GM18508 (cell line): ENCODE results near the gene NTHL1.

ENCODE experiments used
- ATAC-seq: cut with Tn5 transposase; IDR thresholded peaks from one replicate; pipeline ENCODE4 v1.9.1; 2021; ENCODE audit warnings: moderate number of reproducible peaks; ENCODE audit not compliant: insufficient read depth, unreplicated experiment

Gene NTHL1

GRCh38 chr16:2070576-2071453 is 23.2 kb upstream of the NTHL1 start:
- ATAC-seq = no peak

GRCh38 chr16:2066139-2066538 is 18.5 kb upstream of the NTHL1 start:
- ATAC-seq = no peak

GRCh38 chr16:2064368-2064945 is 16.8 kb upstream of the NTHL1 start:
- ATAC-seq = no peak

- no peak for ATAC-seq
These were observed 16.2 kb upstream of the NTHL1 start for GRCh38 chr16:2063861-2064260.

GRCh38 chr16:2062801-2063200 is 15.2 kb upstream of the NTHL1 start:
- ATAC-seq = no peak

- no peak for ATAC-seq
These were observed 13.9 kb upstream of the NTHL1 start for GRCh38 chr16:2061526-2061925.

- no peak for ATAC-seq
These were observed 13.4 kb upstream of the NTHL1 start for GRCh38 chr16:2061023-2061422.

- no peak for ATAC-seq
These were observed 12.7 kb upstream of the NTHL1 start for GRCh38 chr16:2060346-2060745.

- ATAC-seq = no peak
These were observed 11.2 kb upstream of the NTHL1 start for GRCh38 chr16:2058872-2059271.

GRCh38 chr16:2058420-2058819 is 10.8 kb upstream of the NTHL1 start:
- no peak for ATAC-seq

- no peak for ATAC-seq
These were observed 9.8 kb upstream of the NTHL1 start for GRCh38 chr16:2057438-2057837.

GRCh38 chr16:2056681-2057407 is 9.2 kb upstream of the NTHL1 start:
- ATAC-seq = no peak

GRCh38 chr16:2056077-2056476 is 8.4 kb upstream of the NTHL1 start:
- no peak for ATAC-seq

- ATAC-seq = no peak
These were observed 7.1 kb upstream of the NTHL1 start for GRCh38 chr16:2054543-2055245.

- no peak for ATAC-seq
These were observed 6.3 kb upstream of the NTHL1 start for GRCh38 chr16:2053897-2054296.

GRCh38 chr16:2053211-2053610 is 5.6 kb upstream of the NTHL1 start:
- ATAC-seq = no peak

GRCh38 chr16:2048116-2048543 is 496 bp upstream of the NTHL1 start:
- ATAC-seq = no peak

- ATAC-seq = no peak
These were observed 723 bp downstream of the NTHL1 start for GRCh38 chr16:2046893-2047329.

GRCh38 chr16:2045965-2046892 is 1.4 kb downstream of the NTHL1 start:
- ATAC-seq = no peak

- ATAC-seq = no peak
These were observed 3.1 kb downstream of the NTHL1 start for GRCh38 chr16:2044541-2044940.
